Measurements from ENCODE around the gene GALNT8.

Gene GALNT8

GRCh38 chr12:4725057-4725456 is 4.9 kb downstream of the GALNT8 start:
- Histone ChIP-seq H3K4me2 (ENCODE audit: low read depth, low read length, poor library complexity, severe bottlenecking) (no peak overlapping the region), H3K9ac (ENCODE audit: low read depth, low read length, poor library complexity, severe bottlenecking) (no peak overlapping the region), H3K4me3 (ENCODE audit: low read length, poor library complexity, severe bottlenecking) (no peak overlapping the region), H3K36me3 (ENCODE audit: insufficient read depth, low read length) (no peaks in the 10 kb centered on the region), H3F3A (ENCODE audit: low read depth) (no peaks in the 10 kb centered on the region), H3K9me2 (replicated peaks; ENCODE audit: low read depth, low read length) (no peaks in the 10 kb centered on the region), H4K20me1 (ENCODE audit: insufficient read depth, low read length, poor library complexity, severe bottlenecking) (no peaks in the 10 kb centered on the region), H2AFZ (ENCODE audit: low read length) (no peak overlapping the region), H3K9me3 (ENCODE audit: insufficient read depth, low read depth, low read length) (no peaks in the 10 kb centered on the region), H3K27me3 (ENCODE audit: insufficient read depth, low read length, poor library complexity, severe bottlenecking) (no peaks in the 10 kb centered on the region), H3K79me2 (ENCODE audit: insufficient read depth, low read length) (no peaks in the 10 kb centered on the region), H3K4me1 (ENCODE audit: insufficient read depth, low read length, poor library complexity, severe bottlenecking) (no peaks in the 10 kb centered on the region)
- TF ChIP-seq, protein P1, sequence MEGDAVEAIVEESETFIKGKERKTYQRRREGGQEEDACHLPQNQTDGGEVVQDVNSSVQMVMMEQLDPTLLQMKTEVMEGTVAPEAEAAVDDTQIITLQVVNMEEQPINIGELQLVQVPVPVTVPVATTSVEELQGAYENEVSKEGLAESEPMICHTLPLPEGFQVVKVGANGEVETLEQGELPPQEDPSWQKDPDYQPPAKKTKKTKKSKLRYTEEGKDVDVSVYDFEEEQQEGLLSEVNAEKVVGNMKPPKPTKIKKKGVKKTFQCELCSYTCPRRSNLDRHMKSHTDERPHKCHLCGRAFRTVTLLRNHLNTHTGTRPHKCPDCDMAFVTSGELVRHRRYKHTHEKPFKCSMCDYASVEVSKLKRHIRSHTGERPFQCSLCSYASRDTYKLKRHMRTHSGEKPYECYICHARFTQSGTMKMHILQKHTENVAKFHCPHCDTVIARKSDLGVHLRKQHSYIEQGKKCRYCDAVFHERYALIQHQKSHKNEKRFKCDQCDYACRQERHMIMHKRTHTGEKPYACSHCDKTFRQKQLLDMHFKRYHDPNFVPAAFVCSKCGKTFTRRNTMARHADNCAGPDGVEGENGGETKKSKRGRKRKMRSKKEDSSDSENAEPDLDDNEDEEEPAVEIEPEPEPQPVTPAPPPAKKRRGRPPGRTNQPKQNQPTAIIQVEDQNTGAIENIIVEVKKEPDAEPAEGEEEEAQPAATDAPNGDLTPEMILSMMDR (conservative IDR thresholded peaks at IDR 0.05; ENCODE audit: low read length): no peak
- no peak for TF ChIP-seq EZH2phosphoT487 (IDR thresholded peaks at IDR 0.05; ENCODE audit: borderline replicate concordance)

GRCh38 chr12:4734625-4735340 is 14.6 kb downstream of the GALNT8 start:
- no peaks in the 10 kb centered on the region for H3K4me1 ChIP-seq (ENCODE audit: insufficient read depth, low read length, poor library complexity, severe bottlenecking)
- H3K9ac ChIP-seq (ENCODE audit: low read depth, low read length, poor library complexity, severe bottlenecking): no peak overlapping the region
- H3K4me2 ChIP-seq (ENCODE audit: low read depth, low read length, poor library complexity, severe bottlenecking): no peak overlapping the region
- no peaks in the 10 kb centered on the region for H3F3A ChIP-seq (ENCODE audit: low read depth)
- H3K27me3 ChIP-seq (ENCODE audit: insufficient read depth, low read length, poor library complexity, severe bottlenecking): no peaks in the 10 kb centered on the region
- no peaks in the 10 kb centered on the region for H3K9me3 ChIP-seq (ENCODE audit: insufficient read depth, low read depth, low read length)
- H3K36me3 ChIP-seq (ENCODE audit: insufficient read depth, low read length): no peaks in the 10 kb centered on the region
- no peaks in the 10 kb centered on the region for H3K9me2 ChIP-seq (replicated peaks; ENCODE audit: low read depth, low read length)
- H3K4me3 ChIP-seq (ENCODE audit: low read length, poor library complexity, severe bottlenecking): no peak overlapping the region
- H3K79me2 ChIP-seq (ENCODE audit: insufficient read depth, low read length): no peaks in the 10 kb centered on the region
- H4K20me1 ChIP-seq (ENCODE audit: insufficient read depth, low read length, poor library complexity, severe bottlenecking): no peaks in the 10 kb centered on the region
- H2AFZ ChIP-seq (ENCODE audit: low read length): no peak overlapping the region
- no peak for TF ChIP-seq EZH2phosphoT487 (IDR thresholded peaks at IDR 0.05; ENCODE audit: borderline replicate concordance)
- TF ChIP-seq, protein P1 (conservative IDR thresholded peaks at IDR 0.05; ENCODE audit: low read length): no peak

- H3K79me2 ChIP-seq (ENCODE audit: insufficient read depth, low read length): no peaks in the 10 kb centered on the region
- no peak overlapping the region for H2AFZ ChIP-seq (ENCODE audit: low read length)
- TF ChIP-seq, protein P1 (conservative IDR thresholded peaks at IDR 0.05; ENCODE audit: low read length): no peak
- no peak for TF ChIP-seq EZH2phosphoT487 (IDR thresholded peaks at IDR 0.05; ENCODE audit: borderline replicate concordance)
- no peak overlapping the region for H3K9ac ChIP-seq (ENCODE audit: low read depth, low read length, poor library complexity, severe bottlenecking)
- no peak overlapping the region for H3K4me2 ChIP-seq (ENCODE audit: low read depth, low read length, poor library complexity, severe bottlenecking)
- no peaks in the 10 kb centered on the region for H4K20me1 ChIP-seq (ENCODE audit: insufficient read depth, low read length, poor library complexity, severe bottlenecking)
- no peaks in the 10 kb centered on the region for H3K27me3 ChIP-seq (ENCODE audit: insufficient read depth, low read length, poor library complexity, severe bottlenecking)
- H3K4me1 ChIP-seq (ENCODE audit: insufficient read depth, low read length, poor library complexity, severe bottlenecking): no peaks in the 10 kb centered on the region
- no peak overlapping the region for H3K4me3 ChIP-seq (ENCODE audit: low read length, poor library complexity, severe bottlenecking)
- no peaks in the 10 kb centered on the region for H3K9me2 ChIP-seq (replicated peaks; ENCODE audit: low read depth, low read length)
- H3F3A ChIP-seq (ENCODE audit: low read depth): no peaks in the 10 kb centered on the region
- no peaks in the 10 kb centered on the region for H3K9me3 ChIP-seq (ENCODE audit: insufficient read depth, low read depth, low read length)
- H3K36me3 ChIP-seq (ENCODE audit: insufficient read depth, low read length): no peaks in the 10 kb centered on the region
These were observed 15.9 kb downstream of the GALNT8 start for GRCh38 chr12:4736091-4736490.
